Aorta (tissue), 5 donors: ENCODE measurements around the gene TNN. TPM values are rescaled to one million over a fixed set of nuclear protein-coding genes. Genes with fewer than 3 reads are reported as not detected.

Experiments
- ATAC-seq: fragments of 200-7000 bp; cut with Tn5 transposase; one replicate; pipeline ENCODE4 v1.9.1; 2022; ENCODE audit warnings: moderate library complexity; ENCODE audit not compliant: low FRiP score
- DNase-seq, 2 donors: peaks; one replicate each; pipeline ENCODE4 v3.0.0-alpha.2; 2020
- H3K27ac ChIP-seq, 2 donors: one replicate each; pipeline ENCODE4 v1.5.1; 2013; ENCODE audit warnings: low read length in 2 of 2, mild to moderate bottlenecking in 2 of 2, moderate library complexity in 2 of 2, control low read depth in 1 of 2, inconsistent platforms in 1 of 2, low read depth in 1 of 2
- H3K27me3 ChIP-seq, 2 donors: one replicate each; pipeline ENCODE4 v1.6.1; 2013; ENCODE audit warnings: control low read depth in 1 of 2, low read length in 1 of 2, mild to moderate bottlenecking in 1 of 2, moderate library complexity in 1 of 2; ENCODE audit not compliant: insufficient read depth in 2 of 2, control insufficient read depth in 1 of 2
- H3K36me3 ChIP-seq, 2 donors: one replicate each; pipeline ENCODE4 v1.6.1; 2013; ENCODE audit warnings: control low read depth in 1 of 2, low read length in 1 of 2, mild to moderate bottlenecking in 1 of 2; ENCODE audit not compliant: insufficient read depth in 2 of 2, control insufficient read depth in 1 of 2
- H3K4me1 ChIP-seq, 2 donors: one replicate each; pipeline ENCODE4 v1.6.1; 2013; ENCODE audit warnings: low read length in 2 of 2, control low read depth in 1 of 2, mild to moderate bottlenecking in 1 of 2, moderate library complexity in 1 of 2; ENCODE audit not compliant: insufficient read depth in 2 of 2, control insufficient read depth in 1 of 2
- H3K4me3 ChIP-seq, 2 donors: one replicate each; pipeline ENCODE4 v1.5.1; 2013; ENCODE audit warnings: low read length in 2 of 2, control low read depth in 1 of 2, mild to moderate bottlenecking in 1 of 2
- H3K9me3 ChIP-seq: one replicate; pipeline ENCODE4 v1.6.1; 2013; ENCODE audit warnings: mild to moderate bottlenecking, low read length; ENCODE audit not compliant: control insufficient read depth
- WGBS, 2 donors: extraction: QIAGEN DNeasy Blood & Tissue Kit; methylation state at CpG; one replicate each; pipeline ENCODE4 v1.1.7; 2013; 5-methylcytosine and 5-hydroxymethylcytosine counted together
- intact Hi-C, 2 donors: fragments of 100-400 bp; cut with DNase I; formaldehyde crosslinking; loops; one replicate each; pipeline versions ENCODE4 v1.14.2 to v1.15.0; 2022
- polyA plus RNA-seq, 2 donors: library from polyadenylated mRNA; stranded (reverse); fragments of 200-250 nt; gene quantifications; one replicate each; pipeline ENCODE4 v1.2.3, GENCODE V29; 2013
- total RNA-seq, 2 donors: library from RNA; stranded (reverse); fragmentation: NEBNext Ultra II Directional; extraction: Animal tissue kit (Norgen Biotek cat#: 25700); gene quantifications; one replicate each; pipeline ENCODE4 v1.2.1, GENCODE V29; 2021
- donor health status: healthy with polysubstance abuse.
- donor health status: Bipolar disorder and iron deficiency.
- donor health status: DM: no; HTN: no; CAD: no.
- donor health status: DM: no; HTN: no; CAD: no.
- donor health status: DM: yes; HTN: yes; CAD: no.

Gene TNN
- total and polyA plus RNA-seq, 4 donors: 0.25 to 0.30 TPM; not detected in 2

GRCh38 chr1:175050992-175051391 lies 16.6 kb upstream of the TNN start:
- no peaks in the 10 kb centered on the region for H3K27me3 ChIP-seq
- DNase-seq (no peak), ATAC-seq (no peak)
- no peak overlapping the region for H3K27ac ChIP-seq
- intact Hi-C loops: no loop called here
- no peaks in the 10 kb centered on the region for H3K4me1 ChIP-seq
- no peaks in the 10 kb centered on the region for H3K36me3 ChIP-seq
- 88 to 91% methylated on average over 2 of the region's 2 CpGs for WGBS, 2 donors
- no peaks in the 10 kb centered on the region for H3K9me3 ChIP-seq
- no peak overlapping the region for H3K4me3 ChIP-seq

GRCh38 chr1:175054736-175055135 lies 12.9 kb upstream of the TNN start:
- Histone ChIP-seq H3K4me3 (no peak overlapping the region), H3K27me3 (no peaks in the 10 kb centered on the region), H3K4me1 (no peaks in the 10 kb centered on the region), H3K27ac (no peak overlapping the region), H3K36me3 (no peaks in the 10 kb centered on the region), H3K9me3 (no peaks in the 10 kb centered on the region)
- ATAC-seq (no peak), DNase-seq (no peak)
- intact Hi-C loops: no loop called here
- WGBS, 2 donors: 77 to 81% methylated on average over 3 of the region's 3 CpGs

GRCh38 chr1:175062339-175062738 lies 5.3 kb upstream of the TNN start:
- Histone ChIP-seq H3K9me3 (no peaks in the 10 kb centered on the region), H3K27me3 (no peaks in the 10 kb centered on the region), H3K4me3 (no peak overlapping the region), H3K4me1 (no peaks in the 10 kb centered on the region), H3K27ac (no peak overlapping the region), H3K36me3 (no peaks in the 10 kb centered on the region)
- WGBS, 2 donors: 46 to 51% methylated on average over 1 of the region's 1 CpG
- DNase-seq (no peak), ATAC-seq (no peak)
- intact Hi-C loops: no loop called here

GRCh38 chr1:175062858-175063257 lies 4.8 kb upstream of the TNN start:
- Histone ChIP-seq H3K4me1 (no peaks in the 10 kb centered on the region), H3K36me3 (no peaks in the 10 kb centered on the region), H3K4me3 (no peak overlapping the region), H3K27me3 (no peaks in the 10 kb centered on the region), H3K9me3 (no peaks in the 10 kb centered on the region), H3K27ac (no peak overlapping the region)
- DNase-seq: no peak
- 44 to 49% methylated on average over 2 of the region's 2 CpGs for WGBS, 2 donors
- ATAC-seq: no peak
- intact Hi-C loops: no loop called here

- Histone ChIP-seq H3K27ac (no peak overlapping the region), H3K4me1 (no peaks in the 10 kb centered on the region)
Measured at GRCh38 chr1:175070818-175071217, 3.2 kb downstream of the TNN start.

GRCh38 chr1:175071276-175071943 lies 3.8 kb downstream of the TNN start:
- DNase-seq (no peak), ATAC-seq (no peak)
- intact Hi-C loops: no loop called here
- Histone ChIP-seq H3K4me3 (no peak overlapping the region), H3K27me3 (no peaks in the 10 kb centered on the region), H3K9me3 (no peaks in the 10 kb centered on the region), H3K27ac (no peak overlapping the region), H3K36me3 (no peaks in the 10 kb centered on the region), H3K4me1 (no peaks in the 10 kb centered on the region)
- 67 to 79% methylated on average over 3 of the region's 3 CpGs for WGBS, 2 donors

More at GRCh38 chr1:175070818-175071217, 3.2 kb downstream of the TNN start:
- ATAC-seq: no peak
- Histone ChIP-seq H3K9me3 (no peaks in the 10 kb centered on the region), H3K36me3 (no peaks in the 10 kb centered on the region), H3K4me3 (no peak overlapping the region), H3K27me3 (no peaks in the 10 kb centered on the region)
- intact Hi-C loops: no loop called here
- no peak for DNase-seq

- H3K4me1 ChIP-seq: no peaks in the 10 kb centered on the region
- intact Hi-C loops: no loop called here
- DNase-seq (peak in 1 of 2 donors; percentile 61), ATAC-seq (peak; percentile 62)
- no peak overlapping the region for H3K27ac ChIP-seq
- 12% methylated on average over 10 of the region's 10 CpGs for WGBS, 2 donors
- H3K4me3 ChIP-seq: no peak overlapping the region
- H3K36me3 ChIP-seq: no peaks in the 10 kb centered on the region
- H3K27me3 ChIP-seq: no peaks in the 10 kb centered on the region
- H3K9me3 ChIP-seq: no peaks in the 10 kb centered on the region
Measured at GRCh38 chr1:175072099-175072951, 4.7 kb downstream of the TNN start.

GRCh38 chr1:175073061-175073460 lies 5.4 kb downstream of the TNN start:
- no peak overlapping the region for H3K27ac ChIP-seq
- no peaks in the 10 kb centered on the region for H3K9me3 ChIP-seq
- intact Hi-C loops: no loop called here
- no peaks in the 10 kb centered on the region for H3K36me3 ChIP-seq
- DNase-seq (no peak), ATAC-seq (peak; percentile 76)
- H3K4me1 ChIP-seq: no peaks in the 10 kb centered on the region
- H3K27me3 ChIP-seq: no peaks in the 10 kb centered on the region
- 64 to 75% methylated on average over 6 of the region's 6 CpGs for WGBS, 2 donors
- H3K4me3 ChIP-seq: no peak overlapping the region

GRCh38 chr1:175073633-175074032 lies 6.0 kb downstream of the TNN start:
- 57 to 59% methylated on average over 5 of the region's 5 CpGs for WGBS, 2 donors
- Histone ChIP-seq H3K27ac (no peak overlapping the region), H3K4me3 (no peak overlapping the region), H3K9me3 (no peaks in the 10 kb centered on the region), H3K4me1 (no peaks in the 10 kb centered on the region), H3K36me3 (no peaks in the 10 kb centered on the region), H3K27me3 (no peaks in the 10 kb centered on the region)
- DNase-seq: no peak
- ATAC-seq: no peak
- intact Hi-C loops: no loop called here
